ENCODE data around the gene MFAP5. TPM values are rescaled to one million over a fixed set of nuclear protein-coding genes. Genes with fewer than 3 reads are reported as not detected.

MFAP5 gene
- total and polyA plus RNA-seq, 2 of the 4 experiments (the other 2 are of a cell fraction): 0.90 to 1.9 TPM

- Histone ChIP-seq H4K8ac (ENCODE audit: low read depth in 2 of 2, low read length in 2 of 2) (no peak overlapping the region), H3K36me3 (ENCODE audit: control insufficient read depth, insufficient read depth, low read length) (no peaks in the 10 kb centered on the region), H3K79me1 (ENCODE audit: low read depth in 1 of 2, low read length in 2 of 2) (no peaks in the 10 kb centered on the region), H2AK5ac (ENCODE audit: low read depth, low read length) (no peak overlapping the region), H2BK15ac (ENCODE audit: low read depth, low read length) (no peak overlapping the region), H2AK9ac (replicated peaks; ENCODE audit: low read depth, low read length, poor library complexity) (no peak overlapping the region), H3K23ac (ENCODE audit: low read depth, low read length) (no peak overlapping the region), H3K9me3 (ENCODE audit: control insufficient read depth, insufficient read depth, low read length) (no peaks in the 10 kb centered on the region), H2AFZ (replicated peaks; ENCODE audit: low read length, poor library complexity) (peak overlapping the region; percentile 41), H2BK5ac (ENCODE audit: low read depth, low read length, poor library complexity, severe bottlenecking) (no peak overlapping the region), H3K4me1 (ENCODE audit: control insufficient read depth, insufficient read depth, low read length) (no peaks in the 10 kb centered on the region), H2BK120ac (ENCODE audit: low read depth, low read length) (no peak overlapping the region), H3K27ac (ENCODE audit: insufficient read depth, low read length) (no peak overlapping the region), H3K14ac (replicated peaks; ENCODE audit: low read depth, low read length) (no peak overlapping the region), H4K20me1 (ENCODE audit: insufficient read depth, low read length) (no peaks in the 10 kb centered on the region), H3K4me2 (ENCODE audit: low read depth, low read length) (no peak overlapping the region), H2BK20ac (ENCODE audit: low read depth, low read length) (no peak overlapping the region), H3K27me3 (ENCODE audit: control insufficient read depth, insufficient read depth, low read length) (peaks cover 10% of the 10 kb centered on the region), H3K56ac (ENCODE audit: extremely low read depth, insufficient read depth, low read length) (no peak overlapping the region), H3K9me1 (ENCODE audit: insufficient read depth, low read length) (no peaks in the 10 kb centered on the region), H3K18ac (ENCODE audit: low read depth, low read length) (no peak overlapping the region), H3K4me3 (ENCODE audit: insufficient read depth, low read depth, low read length) (no peak overlapping the region), H4K91ac (ENCODE audit: insufficient read depth, low read depth, low read length) (no peak overlapping the region), H3K4ac (ENCODE audit: low read depth, low read length) (no peak overlapping the region), H4K5ac (ENCODE audit: low read depth, low read length) (no peak overlapping the region), H3K9ac (ENCODE audit: low read depth, low read length) (no peak overlapping the region)
- in situ Hi-C loops (cut with MboI; ENCODE audit: low sequenced_read_pairs): loop anchor here (10.0 kb wide), 1 partner anchor 386 kb away; no protein-coding TSS in a partner anchor
- ATAC-seq (ENCODE audit: low read depth) (peak; percentile 92), DNase-seq (peak; percentile 50)
- BruUV-seq (replicated peaks): no TSS peak
- WGBS, 2 experiments (ENCODE audit: extremely low coverage in 2 of 2, insufficient read length in 1 of 2): no CpG with 5 or more reads among the region's 1 CpG
- POLR2A ChIA-PET (ENCODE audit: unreplicated experiment): no interaction called here
- CTCF ChIA-PET: interaction anchor here (0.5 to 1.8 kb wide), 5 partner anchors 181 to 816 kb away, joined by 3 to 12 read pairs (median 4); no protein-coding TSS in a partner anchor
- intact Hi-C loops (cut with micrococcal nuclease): loop anchor here (1.0 to 2.0 kb wide), 2 partner anchors 202 to 380 kb away; no protein-coding TSS in a partner anchor
- dilution Hi-C loops (cut with HindIII; ENCODE audit: low sequenced_read_pairs, unreplicated experiment): no loop called here
- no peak for TF ChIP-seq NFE2L2 (IDR thresholded peaks at IDR 0.05; ENCODE audit: low read depth, low read length)
- no peak for TF ChIP-seq CEBPB (IDR thresholded peaks at IDR 0.05; ENCODE audit: low read depth, low read length)
- no peak for TF ChIP-seq POLR2A (IDR thresholded peaks at IDR 0.05; ENCODE audit: low read depth, low read length)
- TF ChIP-seq CHD1 (IDR thresholded peaks at IDR 0.05; ENCODE audit: low read depth, low read length): no peak
- TF ChIP-seq RAD21 (IDR thresholded peaks at IDR 0.05; ENCODE audit: low read length): no peak
- no peak for TF ChIP-seq MXI1 (IDR thresholded peaks at IDR 0.05; ENCODE audit: borderline replicate concordance, low read depth, low read length)
- no peak for TF ChIP-seq FOS (IDR thresholded peaks at IDR 0.05; ENCODE audit: low read depth, low read length)
- TF ChIP-seq USF2 (IDR thresholded peaks at IDR 0.05; ENCODE audit: low read depth, low read length): no peak
- no peak for TF ChIP-seq ELK1 (IDR thresholded peaks at IDR 0.05; ENCODE audit: borderline replicate concordance, low read depth, low read length)
- TF ChIP-seq MAZ (IDR thresholded peaks at IDR 0.05; ENCODE audit: borderline replicate concordance, low read depth, low read length): no peak
- no peak for TF ChIP-seq BHLHE40 (IDR thresholded peaks at IDR 0.05; ENCODE audit: low read depth, low read length)
Observed at GRCh38 chr12:8658346-8658745, 4.3 kb downstream of the MFAP5 start.
